SK-N-SH (cell line): ENCODE results near the gene FBXL7. TPM values are rescaled to one million over a fixed set of nuclear protein-coding genes. Genes with fewer than 3 reads are reported as not detected.

Experiments
- CTCF ChIA-PET: fragments of 300-600, 350-600 bp; formaldehyde crosslinking; extraction: SDS; loops from one replicate; lab custom pipeline; 2021; lab: Yijun Ruan, JAX
- POLR2A ChIA-PET: fragments of 350-600 bp; sonication (Branson Sonifier 250); formaldehyde crosslinking; extraction: SDS; loops from one replicate; lab custom pipeline; 2020; ENCODE audit warnings: antibody characterized with exemption, inconsistent platforms; lab: Yijun Ruan, JAX
- DNase-seq: peaks from one replicate; pipeline ENCODE4 v3.0.0; 2012
- H2AFZ ChIP-seq: fragments of 200-600 bp; sonication (generic); 2 replicates; pipeline ENCODE4 v1.8.1; 2016; ENCODE audit warnings: antibody characterized with exemption, mild to moderate bottlenecking, low read depth
- H3F3A ChIP-seq: fragments of 200-600 bp; sonication (generic); replicated peaks from 2 replicates; pipeline ENCODE3; 2016; ENCODE audit warnings: antibody characterized with exemption, mild to moderate bottlenecking; ENCODE audit not compliant: insufficient read depth
- H3K27ac ChIP-seq, 2 experiments: fragments of 200-500 bp in 1 of 2; fragments of 200-600 bp in 1 of 2; sonication (Bioruptor generic) in 1 of 2; sonication (generic), shearing (Covaris generic) in 1 of 2; 2 replicates each; pipeline versions ENCODE4 v1.5.1 to v1.6.1; 2014 to 2016; ENCODE audit warnings: low read depth in 2 of 2, inconsistent platforms in 1 of 2, low read length in 1 of 2, mild to moderate bottlenecking in 1 of 2, mixed read lengths in 1 of 2
- H3K27me3 ChIP-seq: fragments of 200-600 bp; sonication (generic), shearing (Covaris generic); 2 replicates; pipeline ENCODE4 v1.6.1; 2016; ENCODE audit warnings: mixed run types; ENCODE audit not compliant: insufficient read depth
- H3K36me3 ChIP-seq, 2 experiments: fragments of 200-500 bp in 1 of 2; fragments of 200-600 bp in 1 of 2; sonication (Bioruptor generic) in 1 of 2; sonication (generic) in 1 of 2; replicated peaks in 1 of 2; 2 replicates each; pipeline versions ENCODE3 to v1.5.1; 2014 to 2016; ENCODE audit warnings: low read length in 1 of 2, mild to moderate bottlenecking in 1 of 2; ENCODE audit not compliant: insufficient read depth in 2 of 2, control insufficient read depth in 1 of 2
- H3K4me1 ChIP-seq, 2 experiments: fragments of 200-500 bp in 1 of 2; fragments of 200-600 bp in 1 of 2; sonication (Bioruptor generic) in 1 of 2; sonication (generic), shearing (Covaris generic) in 1 of 2; 2 replicates each; pipeline versions ENCODE4 v1.5.1 to v1.6.1; 2014 to 2016; ENCODE audit warnings: low read depth in 1 of 2, low read length in 1 of 2, mixed run types in 1 of 2; ENCODE audit not compliant: insufficient read depth in 2 of 2, control insufficient read depth in 1 of 2
- H3K4me2 ChIP-seq: fragments of 200-600 bp; sonication (generic), shearing (Covaris generic); 2 replicates; pipeline ENCODE4 v1.6.1; 2017; ENCODE audit warnings: mixed run types
- H3K4me3 ChIP-seq, 2 experiments: fragments of 200-500 bp in 1 of 2; fragments of 200-600 bp in 1 of 2; sonication (Bioruptor generic) in 1 of 2; sonication (generic), shearing (Covaris generic) in 1 of 2; 2 replicates each; pipeline versions ENCODE4 v1.5.1 to v1.8.1; 2014 to 2016; ENCODE audit warnings: low read depth in 2 of 2, inconsistent platforms in 1 of 2, low read length in 1 of 2, mild to moderate bottlenecking in 1 of 2, mixed read lengths in 1 of 2, moderate library complexity in 1 of 2
- H3K79me2 ChIP-seq: fragments of 200-600 bp; sonication (generic); 2 replicates; pipeline ENCODE4 v1.8.1; 2017; ENCODE audit warnings: mild to moderate bottlenecking; ENCODE audit not compliant: insufficient read depth
- H3K9ac ChIP-seq: fragments of 200-600 bp; sonication (generic); 2 replicates; pipeline ENCODE4 v1.6.1; 2017; ENCODE audit warnings: mixed run types
- H3K9me2 ChIP-seq: fragments of 200-600 bp; sonication (generic); 2 replicates; pipeline ENCODE4 v1.6.1; 2017; ENCODE audit warnings: mixed run types
- H3K9me3 ChIP-seq: fragments of 200-600 bp; sonication (generic); 2 replicates; pipeline ENCODE4 v1.6.1; 2017; ENCODE audit warnings: mixed run types, mild to moderate bottlenecking, moderate library complexity
- H4K20me1 ChIP-seq: fragments of 200-600 bp; sonication (generic); 2 replicates; pipeline ENCODE4 v1.6.1; 2017; ENCODE audit warnings: mild to moderate bottlenecking, mixed run types; ENCODE audit not compliant: insufficient read depth
- CHD2 ChIP-seq: fragments of 150-350 bp; IDR thresholded peaks from 2 replicates; pipeline ENCODE4 v1.6.1; 2018; ENCODE audit warnings: low read length; ENCODE audit not compliant: partially characterized antibody
- CTCF ChIP-seq: fragments of 200-600 bp; sonication (generic); IDR thresholded peaks from 2 replicates; pipeline ENCODE4 v1.6.1; 2017; ENCODE audit warnings: antibody characterized with exemption, mild to moderate bottlenecking, moderate library complexity
- EP300 ChIP-seq, 2 experiments: IDR thresholded peaks; 2 replicates each; pipeline versions ENCODE4 v1.4.0 to v1.6.1; 2012; ENCODE audit warnings: borderline replicate concordance in 1 of 2, low read depth in 1 of 2, low read length in 1 of 2
- FOXM1 ChIP-seq: IDR thresholded peaks from 2 replicates; pipeline ENCODE4 v1.4.0; 2012; ENCODE audit warnings: low read depth, mild to moderate bottlenecking
- IRF3 ChIP-seq: fragments of 150-350 bp; IDR thresholded peaks from 2 replicates; pipeline ENCODE4 v1.6.1; 2016; ENCODE audit warnings: mild to moderate bottlenecking, low read depth, low read length
- JUND ChIP-seq: IDR thresholded peaks from 2 replicates; pipeline ENCODE4 v1.4.0; 2012
- MEF2A ChIP-seq: IDR thresholded peaks from 2 replicates; pipeline ENCODE4 v1.4.0; 2012; ENCODE audit warnings: low read depth, borderline replicate concordance
- NRF1 ChIP-seq: IDR thresholded peaks from 2 replicates; pipeline ENCODE4 v1.6.1; 2012; ENCODE audit warnings: low read depth, mild to moderate bottlenecking, low read length
- PBX3 ChIP-seq: IDR thresholded peaks from 2 replicates; pipeline ENCODE4; 2012
- RFX5 ChIP-seq: IDR thresholded peaks from 2 replicates; pipeline ENCODE4 v1.6.1; 2012; ENCODE audit warnings: mild to moderate bottlenecking, improper control_type of control experiment, low read length
- RXRA ChIP-seq: IDR thresholded peaks from 2 replicates; pipeline ENCODE4 v1.4.0; 2012; ENCODE audit warnings: low read depth, mild to moderate bottlenecking, borderline replicate concordance
- SMC3 ChIP-seq: IDR thresholded peaks from 2 replicates; pipeline ENCODE4 v1.6.1; 2012; ENCODE audit warnings: low read depth, low read length, improper control_type of control experiment
- TCF12 ChIP-seq: IDR thresholded peaks from 2 replicates; pipeline ENCODE4 v1.4.0; 2012
- TEAD4 ChIP-seq: IDR thresholded peaks from 2 replicates; pipeline ENCODE4 v1.4.0; 2012; ENCODE audit warnings: mild to moderate bottlenecking, borderline replicate concordance; ENCODE audit not compliant: insufficient read depth
- YY1 ChIP-seq: IDR thresholded peaks from 2 replicates; pipeline ENCODE4 v1.4.0; 2012; ENCODE audit warnings: low read depth, mild to moderate bottlenecking
- WGBS: methylation state at CpG from one replicate; pipeline ENCODE4 v1.1.6; 2017; ENCODE audit warnings: low lambda C conversion rate; 5-methylcytosine and 5-hydroxymethylcytosine counted together
- polyA plus RNA-seq, 3 experiments: library from polyadenylated mRNA; depleted of rRNA; stranded (reverse); fragments of >200 nt; gene quantifications; 2 replicates each; pipeline ENCODE4 v1.2.3, GENCODE V29; 2012

FBXL7 gene
- polyA plus RNA-seq, 1 of the 3 experiments (the other 2 are of a cell fraction): 7.0 TPM

- TF ChIP-seq CHD2 (peak; percentile 35), EP300 (IDR thresholded peaks at IDR 0.05; ENCODE audit: borderline replicate concordance in 1 of 2, low read depth in 1 of 2, low read length in 1 of 2) (peak in 1 of 2 experiments; percentile 60; a peak in 2 of 4 replicates), RFX5 (no peak), NRF1 (no peak), MEF2A (no peak), CTCF (no peak)
- TF ChIP-seq, all 33 proteins: peak for 4
Measured at GRCh38 chr5:15763754-15764153, 263.8 kb downstream of the FBXL7 start (continued).

- Histone ChIP-seq H3K27ac (no peak overlapping the region), H3K9me2 (no peaks in the 10 kb centered on the region), H3F3A (no peaks in the 10 kb centered on the region), H3K79me2 (no peaks in the 10 kb centered on the region; the same call in 1 of the 2 replicates), H3K4me3 (no peak overlapping the region), H3K9ac (no peak overlapping the region), H3K9me3 (no peaks in the 10 kb centered on the region), H4K20me1 (peaks cover 4% of the 10 kb centered on the region), H2AFZ (no peak overlapping the region), H3K27me3 (no peaks in the 10 kb centered on the region), H3K4me2 (no peak overlapping the region), H3K4me1 (peaks cover 0 to 7% of the 10 kb centered on the region in 2 experiments; a peak in 2 of 4 replicates), H3K36me3 (no peaks in the 10 kb centered on the region)
- POLR2A ChIA-PET: no interaction called here
- 80% methylated on average over 2 of the region's 3 CpGs for WGBS
- TF ChIP-seq SMC3: no peak
- TF ChIP-seq JUND: no peak
- TF ChIP-seq FOXM1: no peak
- no peak for TF ChIP-seq TCF12
- TF ChIP-seq CHD2: no peak
- TF ChIP-seq YY1: no peak
- TF ChIP-seq TEAD4: no peak
- TF ChIP-seq PBX3: no peak
- TF ChIP-seq IRF3: no peak
- no peak for TF ChIP-seq CTCF
- no peak for TF ChIP-seq RXRA
- CTCF ChIA-PET: interaction anchor here (0.9 kb wide), 1 partner anchor 12 kb away, joined by 4 read pairs; no protein-coding TSS in a partner anchor
- no peak for DNase-seq
Measured at GRCh38 chr5:15768936-15769335, 269.0 kb downstream of the FBXL7 start.
